GM12874 (cell line): ENCODE data around the gene USP22.

Experiments
- CTCF ChIP-seq: IDR thresholded peaks from 2 replicates; pipeline ENCODE4 v1.5.1; 2011; ENCODE audit warnings: low read depth, mild to moderate bottlenecking, control low read depth, low read length, moderate library complexity; ENCODE audit not compliant: insufficient read depth

USP22 gene

GRCh38 chr17:21027031-21027430, 15.8 kb downstream of the USP22 start:
- TF ChIP-seq CTCF = no peak

- no peak for TF ChIP-seq CTCF
Observed at GRCh38 chr17:21025451-21025850, 17.4 kb downstream of the USP22 start.

GRCh38 chr17:21024024-21024423, 18.8 kb downstream of the USP22 start:
- TF ChIP-seq CTCF = no peak

GRCh38 chr17:21021208-21021803, 21.5 kb downstream of the USP22 start:
- no peak for TF ChIP-seq CTCF

GRCh38 chr17:21020622-21021021, 22.2 kb downstream of the USP22 start:
- no peak for TF ChIP-seq CTCF

- TF ChIP-seq CTCF = peak; percentile 52
Observed at GRCh38 chr17:21019976-21020586, 22.7 kb downstream of the USP22 start.

- no peak for TF ChIP-seq CTCF
Observed at GRCh38 chr17:21018894-21019293, 23.9 kb downstream of the USP22 start.
